NB4 (cell line): ENCODE measurements around the gene RPL27A.

Experiments used
- MYC ChIP-seq: IDR thresholded peaks from 2 replicates; pipeline ENCODE4 v1.6.1; 2011; ENCODE audit warnings: low read depth, low read length
- TF ChIP-seq, protein P1 (sequence below): IDR thresholded peaks from 2 replicates; pipeline ENCODE4 v1.6.1; 2011; ENCODE audit warnings: low read depth, low read length
- TF ChIP-seq, protein P2 (sequence below): IDR thresholded peaks from one replicate; pipeline ENCODE4 v1.5.1; 2012; ENCODE audit warnings: low read depth, low read length

DNA sequence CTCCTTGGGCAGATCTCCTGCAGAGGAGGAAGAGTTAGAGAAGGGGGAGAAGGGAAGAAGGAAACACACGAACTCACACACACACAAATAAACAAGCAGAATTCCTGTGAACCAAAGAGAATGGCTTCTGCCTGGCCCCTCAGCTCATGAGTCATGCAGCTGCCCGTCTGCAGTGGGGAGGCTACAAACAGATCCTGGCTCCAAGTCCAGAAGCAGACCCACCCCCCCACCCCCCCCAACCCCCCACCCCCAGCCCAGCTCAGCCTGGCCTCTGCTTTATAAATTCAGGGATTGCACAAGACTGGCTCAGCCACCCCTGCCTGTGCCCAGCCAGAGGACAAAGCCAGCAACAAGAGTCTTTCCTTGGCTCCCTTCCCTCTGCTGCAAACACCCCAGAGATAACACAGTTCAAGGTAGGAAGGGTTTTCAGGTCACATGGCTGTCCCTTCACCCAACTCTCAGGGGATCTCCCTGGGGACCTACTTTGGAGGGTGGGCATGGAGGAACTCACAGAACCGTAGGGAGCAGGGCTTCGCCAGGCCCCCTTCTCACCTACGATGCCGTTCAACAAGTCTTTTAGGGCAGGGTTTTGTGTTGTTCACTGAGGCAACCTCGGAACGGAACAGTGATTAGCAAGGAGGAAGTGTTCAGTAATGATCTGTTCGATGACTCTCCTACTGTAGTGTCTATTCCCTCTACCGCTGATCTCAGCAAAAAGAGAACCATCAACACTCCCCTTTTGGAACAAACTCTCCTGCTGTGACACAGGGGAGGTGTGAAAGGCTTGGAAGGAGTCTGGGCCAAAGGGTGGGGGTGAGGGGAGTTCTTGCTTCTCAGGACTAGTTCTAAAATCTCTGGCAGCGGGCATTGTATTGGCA is 35.5 kb downstream of the RPL27A start:
- TF ChIP-seq MYC = no peak
- TF ChIP-seq, protein P1, sequence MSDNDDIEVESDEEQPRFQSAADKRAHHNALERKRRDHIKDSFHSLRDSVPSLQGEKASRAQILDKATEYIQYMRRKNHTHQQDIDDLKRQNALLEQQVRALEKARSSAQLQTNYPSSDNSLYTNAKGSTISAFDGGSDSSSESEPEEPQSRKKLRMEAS = no peak
- TF ChIP-seq, protein P2, sequence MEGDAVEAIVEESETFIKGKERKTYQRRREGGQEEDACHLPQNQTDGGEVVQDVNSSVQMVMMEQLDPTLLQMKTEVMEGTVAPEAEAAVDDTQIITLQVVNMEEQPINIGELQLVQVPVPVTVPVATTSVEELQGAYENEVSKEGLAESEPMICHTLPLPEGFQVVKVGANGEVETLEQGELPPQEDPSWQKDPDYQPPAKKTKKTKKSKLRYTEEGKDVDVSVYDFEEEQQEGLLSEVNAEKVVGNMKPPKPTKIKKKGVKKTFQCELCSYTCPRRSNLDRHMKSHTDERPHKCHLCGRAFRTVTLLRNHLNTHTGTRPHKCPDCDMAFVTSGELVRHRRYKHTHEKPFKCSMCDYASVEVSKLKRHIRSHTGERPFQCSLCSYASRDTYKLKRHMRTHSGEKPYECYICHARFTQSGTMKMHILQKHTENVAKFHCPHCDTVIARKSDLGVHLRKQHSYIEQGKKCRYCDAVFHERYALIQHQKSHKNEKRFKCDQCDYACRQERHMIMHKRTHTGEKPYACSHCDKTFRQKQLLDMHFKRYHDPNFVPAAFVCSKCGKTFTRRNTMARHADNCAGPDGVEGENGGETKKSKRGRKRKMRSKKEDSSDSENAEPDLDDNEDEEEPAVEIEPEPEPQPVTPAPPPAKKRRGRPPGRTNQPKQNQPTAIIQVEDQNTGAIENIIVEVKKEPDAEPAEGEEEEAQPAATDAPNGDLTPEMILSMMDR = no peak
